ENCODE data around the gene SDR42E1. TPM values are rescaled to one million over a fixed set of nuclear protein-coding genes. Genes with fewer than 3 reads are reported as not detected.

SDR42E1 gene
- total and polyA plus RNA-seq, 2 of the 4 experiments (the other 2 are of a cell fraction) = 0.44 to 0.72 TPM

DNA sequence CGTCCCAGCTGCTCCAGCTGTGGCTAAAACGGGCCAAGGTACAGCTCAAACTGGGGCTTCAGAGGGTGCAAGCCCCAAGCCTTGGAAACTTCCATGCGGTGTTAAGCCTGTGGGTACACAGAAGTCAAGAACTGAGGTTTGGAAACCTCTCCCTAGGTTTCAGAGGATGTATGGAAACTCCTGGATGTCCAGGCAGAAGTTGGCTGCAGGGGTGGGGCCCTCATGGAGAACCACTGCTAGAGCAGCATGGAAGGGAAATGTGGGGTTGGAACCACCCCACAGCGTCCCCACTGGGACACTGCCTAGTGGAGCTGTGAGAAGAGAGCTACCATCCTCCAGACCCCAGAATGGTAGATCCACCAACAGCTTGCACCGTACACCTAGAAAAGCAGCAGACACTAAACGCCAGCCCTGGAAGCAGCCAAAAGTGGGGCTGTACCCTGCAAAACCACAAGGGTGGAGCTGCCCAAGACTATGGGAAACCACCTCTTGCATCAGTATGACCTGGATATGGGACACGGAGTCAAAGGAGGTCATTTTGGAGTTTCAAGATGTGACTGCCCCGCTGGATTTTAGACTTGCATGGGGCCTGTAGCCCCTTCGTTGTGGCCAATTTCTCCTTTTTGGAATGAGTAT, 2.2 kb downstream of the SDR42E1 start:
- no peak overlapping the region for H2BK20ac ChIP-seq (ENCODE audit: low read depth, low read length)
- H3K14ac ChIP-seq (replicated peaks; ENCODE audit: low read depth, low read length) = no peak overlapping the region
- in situ Hi-C loops (cut with MboI; ENCODE audit: low sequenced_read_pairs) = no loop called here
- H2BK15ac ChIP-seq (ENCODE audit: low read depth, low read length) = no peak overlapping the region
- no peaks in the 10 kb centered on the region for H3K4me1 ChIP-seq (ENCODE audit: control insufficient read depth, insufficient read depth, low read length)
- no peak overlapping the region for H2BK5ac ChIP-seq (ENCODE audit: low read depth, low read length, poor library complexity, severe bottlenecking)
- ChIA-PET CTCF (no interaction called here), POLR2A (ENCODE audit: unreplicated experiment) (no interaction called here)
- no peak overlapping the region for H2AFZ ChIP-seq (replicated peaks; ENCODE audit: low read length, poor library complexity)
- DNase-seq (no peak), ATAC-seq (ENCODE audit: low read depth) (no peak)
- intact Hi-C loops (cut with micrococcal nuclease) = no loop called here
- no peak overlapping the region for H3K4me2 ChIP-seq (ENCODE audit: low read depth, low read length)
- no peak overlapping the region for H3K9ac ChIP-seq (ENCODE audit: low read depth, low read length)
- H3K9me3 ChIP-seq (ENCODE audit: control insufficient read depth, insufficient read depth, low read length) = peaks cover 7% of the 10 kb centered on the region
- H4K5ac ChIP-seq (ENCODE audit: low read depth, low read length) = no peak overlapping the region
- dilution Hi-C loops (cut with HindIII; ENCODE audit: low sequenced_read_pairs, unreplicated experiment) = no loop called here
- H2AK5ac ChIP-seq (ENCODE audit: low read depth, low read length) = no peak overlapping the region
- no TSS peak for BruUV-seq (replicated peaks)
- H3K9me1 ChIP-seq (ENCODE audit: insufficient read depth, low read length) = no peaks in the 10 kb centered on the region
- no peak overlapping the region for H4K8ac ChIP-seq (ENCODE audit: low read depth in 2 of 2, low read length in 2 of 2)
- no peak overlapping the region for H2BK120ac ChIP-seq (ENCODE audit: low read depth, low read length)
- TF ChIP-seq FOS (IDR thresholded peaks at IDR 0.05; ENCODE audit: low read depth, low read length) (no peak), MAFK (IDR thresholded peaks at IDR 0.05; ENCODE audit: low read depth, low read length) (no peak), MAZ (IDR thresholded peaks at IDR 0.05; ENCODE audit: borderline replicate concordance, low read depth, low read length) (no peak), MXI1 (IDR thresholded peaks at IDR 0.05; ENCODE audit: borderline replicate concordance, low read depth, low read length) (no peak), SMC3 (IDR thresholded peaks at IDR 0.05; ENCODE audit: low read depth, low read length) (no peak), RAD21 (IDR thresholded peaks at IDR 0.05; ENCODE audit: low read length) (no peak), NFE2L2 (IDR thresholded peaks at IDR 0.05; ENCODE audit: low read depth, low read length) (no peak), RFX5 (IDR thresholded peaks at IDR 0.05; ENCODE audit: low read depth, low read length) (no peak), CHD1 (IDR thresholded peaks at IDR 0.05; ENCODE audit: low read depth, low read length) (no peak), RCOR1 (IDR thresholded peaks at IDR 0.05; ENCODE audit: insufficient replicate concordance, low read length) (no peak), BHLHE40 (IDR thresholded peaks at IDR 0.05; ENCODE audit: low read depth, low read length) (no peak), CEBPB (IDR thresholded peaks at IDR 0.05; ENCODE audit: low read depth, low read length) (no peak), POLR2A (IDR thresholded peaks at IDR 0.05; ENCODE audit: low read depth, low read length) (no peak)
- TF ChIP-seq, protein P1, sequence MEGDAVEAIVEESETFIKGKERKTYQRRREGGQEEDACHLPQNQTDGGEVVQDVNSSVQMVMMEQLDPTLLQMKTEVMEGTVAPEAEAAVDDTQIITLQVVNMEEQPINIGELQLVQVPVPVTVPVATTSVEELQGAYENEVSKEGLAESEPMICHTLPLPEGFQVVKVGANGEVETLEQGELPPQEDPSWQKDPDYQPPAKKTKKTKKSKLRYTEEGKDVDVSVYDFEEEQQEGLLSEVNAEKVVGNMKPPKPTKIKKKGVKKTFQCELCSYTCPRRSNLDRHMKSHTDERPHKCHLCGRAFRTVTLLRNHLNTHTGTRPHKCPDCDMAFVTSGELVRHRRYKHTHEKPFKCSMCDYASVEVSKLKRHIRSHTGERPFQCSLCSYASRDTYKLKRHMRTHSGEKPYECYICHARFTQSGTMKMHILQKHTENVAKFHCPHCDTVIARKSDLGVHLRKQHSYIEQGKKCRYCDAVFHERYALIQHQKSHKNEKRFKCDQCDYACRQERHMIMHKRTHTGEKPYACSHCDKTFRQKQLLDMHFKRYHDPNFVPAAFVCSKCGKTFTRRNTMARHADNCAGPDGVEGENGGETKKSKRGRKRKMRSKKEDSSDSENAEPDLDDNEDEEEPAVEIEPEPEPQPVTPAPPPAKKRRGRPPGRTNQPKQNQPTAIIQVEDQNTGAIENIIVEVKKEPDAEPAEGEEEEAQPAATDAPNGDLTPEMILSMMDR (conservative IDR thresholded peaks at IDR 0.05; ENCODE audit: low read depth, low read length) = no peak
- TF ChIP-seq, protein P2, sequence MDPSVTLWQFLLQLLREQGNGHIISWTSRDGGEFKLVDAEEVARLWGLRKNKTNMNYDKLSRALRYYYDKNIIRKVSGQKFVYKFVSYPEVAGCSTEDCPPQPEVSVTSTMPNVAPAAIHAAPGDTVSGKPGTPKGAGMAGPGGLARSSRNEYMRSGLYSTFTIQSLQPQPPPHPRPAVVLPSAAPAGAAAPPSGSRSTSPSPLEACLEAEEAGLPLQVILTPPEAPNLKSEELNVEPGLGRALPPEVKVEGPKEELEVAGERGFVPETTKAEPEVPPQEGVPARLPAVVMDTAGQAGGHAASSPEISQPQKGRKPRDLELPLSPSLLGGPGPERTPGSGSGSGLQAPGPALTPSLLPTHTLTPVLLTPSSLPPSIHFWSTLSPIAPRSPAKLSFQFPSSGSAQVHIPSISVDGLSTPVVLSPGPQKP (IDR thresholded peaks at IDR 0.05; ENCODE audit: borderline replicate concordance, low read depth, low read length) = no peak
- TF ChIP-seq, protein P3, sequence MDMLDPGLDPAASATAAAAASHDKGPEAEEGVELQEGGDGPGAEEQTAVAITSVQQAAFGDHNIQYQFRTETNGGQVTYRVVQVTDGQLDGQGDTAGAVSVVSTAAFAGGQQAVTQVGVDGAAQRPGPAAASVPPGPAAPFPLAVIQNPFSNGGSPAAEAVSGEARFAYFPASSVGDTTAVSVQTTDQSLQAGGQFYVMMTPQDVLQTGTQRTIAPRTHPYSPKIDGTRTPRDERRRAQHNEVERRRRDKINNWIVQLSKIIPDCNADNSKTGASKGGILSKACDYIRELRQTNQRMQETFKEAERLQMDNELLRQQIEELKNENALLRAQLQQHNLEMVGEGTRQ (IDR thresholded peaks at IDR 0.05; ENCODE audit: low read depth, low read length) = no peak
- no peak overlapping the region for H3K4ac ChIP-seq (ENCODE audit: low read depth, low read length)
- H3K27ac ChIP-seq (ENCODE audit: insufficient read depth, low read length) = no peak overlapping the region
- no peak overlapping the region for H3K56ac ChIP-seq (ENCODE audit: extremely low read depth, insufficient read depth, low read length)
- H3K23ac ChIP-seq (ENCODE audit: low read depth, low read length) = no peak overlapping the region
- H3K36me3 ChIP-seq (ENCODE audit: control insufficient read depth, insufficient read depth, low read length) = peaks cover 1% of the 10 kb centered on the region; the same call in 1 of the 2 replicates
- no peak overlapping the region for H3K18ac ChIP-seq (ENCODE audit: low read depth, low read length)
- H3K4me3 ChIP-seq (ENCODE audit: insufficient read depth, low read depth, low read length) = no peak overlapping the region
- no peak overlapping the region for H2AK9ac ChIP-seq (replicated peaks; ENCODE audit: low read depth, low read length, poor library complexity)
- no peaks in the 10 kb centered on the region for H4K20me1 ChIP-seq (ENCODE audit: insufficient read depth, low read length)
- H3K79me1 ChIP-seq (ENCODE audit: low read depth in 1 of 2, low read length in 2 of 2) = no peaks in the 10 kb centered on the region
- WGBS, 2 experiments (ENCODE audit: extremely low coverage in 2 of 2, insufficient read length in 1 of 2) = 23% methylated on average over 4 of the region's 9 CpGs; no CpG with 5 or more reads in 1 of the 2 experiments
- H4K91ac ChIP-seq (ENCODE audit: insufficient read depth, low read depth, low read length) = no peak overlapping the region
- H3K27me3 ChIP-seq (ENCODE audit: control insufficient read depth, insufficient read depth, low read length) = peaks cover 12% of the 10 kb centered on the region
